HG03039 (cell line): Measurements from ENCODE around the gene YDJC.
"Not testable (repeated sequence)": the region's sequence is repeated elsewhere in the genome, so short reads cannot be mapped to it uniquely, and the experiment has no call there.

Experiments used
- ATAC-seq: cut with Tn5 transposase; IDR thresholded peaks from one replicate; pipeline ENCODE4 v1.9.1; 2021; ENCODE audit warnings: mild to moderate bottlenecking, moderate library complexity; ENCODE audit not compliant: unreplicated experiment

YDJC gene

GRCh38 chr22:21582801-21583740 lies 46.8 kb downstream of the YDJC start:
- ATAC-seq, result no peak

- ATAC-seq, result not testable (repeated sequence)
Measured at GRCh38 chr22:21581009-21581713, 48.7 kb downstream of the YDJC start.

GRCh38 chr22:21580623-21581007 lies 49.2 kb downstream of the YDJC start:
- ATAC-seq, result not testable (repeated sequence)

- ATAC-seq, result no peak
Measured at GRCh38 chr22:21579474-21579851, 50.4 kb downstream of the YDJC start.
